H7 (cell line): ENCODE measurements around the gene TRIM71. TPM values are rescaled to one million over a fixed set of nuclear protein-coding genes. Genes with fewer than 3 reads are reported as not detected.
"Not testable (repeated sequence)": the region's sequence is repeated elsewhere in the genome, so short reads cannot be mapped to it uniquely, and the experiment has no call there.

Experiments used
- DNase-seq: peaks from one replicate; pipeline ENCODE4 v3.0.0; 2012
- H3K27me3 ChIP-seq: 2 replicates; pipeline ENCODE4 v1.6.0; 2011; ENCODE audit warnings: mild to moderate bottlenecking, low read length; ENCODE audit not compliant: control insufficient read depth, insufficient read depth
- H3K36me3 ChIP-seq: replicated peaks from 2 replicates; pipeline ENCODE4 v1.5.1; 2011; ENCODE audit warnings: low read length; ENCODE audit not compliant: control insufficient read depth, insufficient read depth
- H3K4me3 ChIP-seq: 2 replicates; pipeline ENCODE4 v1.5.1; 2011; ENCODE audit warnings: low read depth, mild to moderate bottlenecking, control low read depth, low read length, moderate library complexity; ENCODE audit not compliant: insufficient read depth
- total RNA-seq: library from RNA; depleted of rRNA; stranded (reverse); fragments of >200 nt; shearing (Covaris generic); gene quantifications from 2 replicates; pipeline ENCODE4 v1.2.3, GENCODE V29; 2014

TRIM71 gene
- total RNA-seq, 1 experiment from 2014 or later = 105 TPM

DNA sequence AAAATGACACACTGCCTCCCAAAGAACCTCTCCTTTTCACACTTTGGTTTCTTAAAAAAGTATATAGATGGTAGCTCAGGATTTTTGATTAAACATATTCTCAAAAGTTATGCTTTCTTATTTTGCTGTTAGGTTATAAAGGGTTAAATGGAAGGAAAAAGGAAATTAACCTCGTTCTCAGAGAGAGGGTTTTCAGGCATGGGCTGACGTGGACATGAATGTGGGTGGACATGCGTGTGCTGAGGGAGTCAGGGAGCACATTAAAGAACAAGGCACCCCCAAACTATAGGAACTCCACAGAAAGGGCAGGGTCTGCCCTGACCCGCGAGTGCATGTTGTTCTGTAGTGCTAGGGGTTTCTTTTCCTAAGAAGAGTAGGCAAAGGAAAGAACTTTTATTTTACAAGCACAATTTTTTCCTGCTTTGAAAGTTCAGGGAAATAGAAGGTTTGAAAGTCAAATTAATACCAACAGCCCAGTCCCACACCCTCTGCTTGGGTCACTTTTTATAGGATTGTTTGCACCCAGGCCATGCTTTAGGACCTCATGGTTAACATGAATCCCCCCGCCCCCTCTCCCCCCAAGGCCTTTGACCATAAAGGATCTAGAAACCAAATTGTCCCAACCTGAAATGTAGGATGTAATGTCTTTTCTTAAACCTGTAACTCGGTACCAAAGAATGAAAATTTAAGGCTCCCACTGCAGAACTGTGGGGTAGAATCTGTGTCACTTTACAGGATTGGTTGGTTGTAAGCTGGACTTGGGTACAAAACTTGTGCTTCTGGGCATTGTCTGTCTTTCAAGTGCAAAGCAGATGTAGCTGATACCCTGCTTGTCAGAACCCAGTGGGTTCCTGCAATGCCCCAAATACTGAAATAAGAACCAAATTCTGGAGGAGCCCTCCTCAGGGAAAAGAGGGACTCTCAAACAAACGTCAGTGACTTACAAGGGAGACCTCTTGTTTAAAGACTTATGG, 75.1 kb downstream of the TRIM71 start:
- H3K27me3 ChIP-seq = no peaks in the 10 kb centered on the region
- H3K36me3 ChIP-seq = peaks cover 47% of the 10 kb centered on the region
- DNase-seq = no peak
- H3K4me3 ChIP-seq = no peak overlapping the region

DNA sequence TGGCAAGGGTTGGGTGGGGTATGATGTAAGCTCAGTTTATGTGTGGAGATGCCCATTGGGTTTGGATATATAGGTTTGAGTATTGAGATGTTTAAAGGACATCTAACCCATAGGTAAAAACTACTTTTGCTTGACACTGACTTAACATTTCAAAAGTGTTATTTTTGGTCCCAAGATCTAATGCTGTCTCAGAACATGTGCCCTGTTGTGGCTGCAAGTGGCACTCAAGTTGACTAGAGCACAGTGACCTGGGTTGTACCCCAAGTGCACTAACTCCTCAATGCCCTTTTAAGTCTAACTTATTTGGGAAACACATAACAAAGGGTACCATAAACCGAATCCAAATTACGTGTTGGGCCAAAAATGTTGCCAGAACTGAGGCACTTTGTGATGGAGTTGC, 77.2 kb downstream of the TRIM71 start:
- no peak for DNase-seq
- Histone ChIP-seq H3K27me3 (no peaks in the 10 kb centered on the region), H3K36me3 (peaks cover 35% of the 10 kb centered on the region), H3K4me3 (no peak overlapping the region)

DNA sequence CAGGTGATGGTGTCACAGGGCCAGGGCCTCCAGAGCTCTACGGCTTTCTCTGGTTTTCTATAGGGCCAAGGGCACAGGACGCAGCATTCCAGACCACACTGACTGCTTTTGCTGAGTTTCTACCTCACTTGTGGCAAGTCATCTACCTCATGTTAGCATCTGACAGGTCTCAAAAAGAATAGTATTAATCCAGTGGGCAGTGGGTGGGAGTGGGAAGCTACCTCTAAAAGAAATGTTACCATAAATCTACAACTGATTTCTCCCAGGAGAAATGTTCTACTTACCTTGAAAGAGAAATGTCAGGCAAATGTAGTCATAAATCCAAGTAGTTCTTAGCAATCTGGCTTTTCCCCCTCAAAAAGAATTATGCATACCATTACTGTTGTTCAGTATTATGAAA, 77.9 kb downstream of the TRIM71 start:
- H3K27me3 ChIP-seq = no peaks in the 10 kb centered on the region
- no peak for DNase-seq
- no peak overlapping the region for H3K4me3 ChIP-seq
- H3K36me3 ChIP-seq = peaks cover 28% of the 10 kb centered on the region

DNA sequence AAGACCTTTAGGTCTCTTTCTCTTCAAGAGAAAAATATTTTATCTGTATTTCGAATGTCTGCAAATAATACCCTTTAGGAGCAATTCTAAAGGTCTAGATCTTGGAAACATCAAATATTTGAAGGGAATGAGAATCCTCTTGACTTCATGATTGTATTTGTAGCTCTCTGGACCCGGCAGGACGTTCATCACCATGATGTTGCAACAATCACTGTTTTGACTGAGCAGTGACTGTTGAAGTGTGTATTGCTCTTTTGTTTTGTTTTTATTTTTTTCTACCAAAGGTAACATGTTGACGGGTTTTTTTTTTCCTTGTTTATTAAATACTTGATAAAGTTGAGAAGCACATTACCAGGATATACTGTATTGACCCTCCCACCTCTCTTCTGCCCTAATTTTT, 78.3 kb downstream of the TRIM71 start:
- no peak for DNase-seq
- Histone ChIP-seq H3K36me3 (peaks cover 24% of the 10 kb centered on the region), H3K4me3 (no peak overlapping the region), H3K27me3 (no peaks in the 10 kb centered on the region)

DNA sequence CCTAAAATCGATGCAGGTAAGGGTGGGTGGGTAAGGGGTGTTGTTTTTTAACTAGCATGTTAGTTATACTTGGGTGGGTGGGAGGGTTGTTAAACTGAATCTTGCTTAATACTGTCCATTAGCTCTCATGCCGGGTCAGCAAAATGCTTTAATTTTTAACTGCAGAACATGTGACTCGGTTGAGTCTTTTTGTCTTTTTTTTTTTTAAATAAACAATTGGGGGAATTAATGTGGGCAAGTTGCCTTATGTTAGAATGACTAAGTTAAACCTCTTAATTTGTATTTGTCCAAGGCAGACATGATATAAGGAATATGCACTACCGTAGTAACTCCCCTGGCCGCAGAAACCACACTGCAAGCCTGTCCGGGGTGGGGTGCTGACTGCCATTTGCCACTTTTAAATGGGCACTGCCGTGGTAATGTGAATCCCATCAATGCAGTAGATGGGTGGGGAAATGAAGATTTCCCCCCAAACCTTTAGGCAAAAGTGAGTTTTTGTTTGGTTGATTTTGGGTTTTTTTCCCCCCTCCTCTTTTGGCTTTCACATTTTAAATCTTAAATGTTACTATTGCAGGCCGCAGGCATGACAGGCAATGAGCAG, 79.3 kb downstream of the TRIM71 start:
- H3K4me3 ChIP-seq = no peak overlapping the region
- no peaks in the 10 kb centered on the region for H3K27me3 ChIP-seq
- peaks cover 15% of the 10 kb centered on the region for H3K36me3 ChIP-seq
- no peak for DNase-seq

DNA sequence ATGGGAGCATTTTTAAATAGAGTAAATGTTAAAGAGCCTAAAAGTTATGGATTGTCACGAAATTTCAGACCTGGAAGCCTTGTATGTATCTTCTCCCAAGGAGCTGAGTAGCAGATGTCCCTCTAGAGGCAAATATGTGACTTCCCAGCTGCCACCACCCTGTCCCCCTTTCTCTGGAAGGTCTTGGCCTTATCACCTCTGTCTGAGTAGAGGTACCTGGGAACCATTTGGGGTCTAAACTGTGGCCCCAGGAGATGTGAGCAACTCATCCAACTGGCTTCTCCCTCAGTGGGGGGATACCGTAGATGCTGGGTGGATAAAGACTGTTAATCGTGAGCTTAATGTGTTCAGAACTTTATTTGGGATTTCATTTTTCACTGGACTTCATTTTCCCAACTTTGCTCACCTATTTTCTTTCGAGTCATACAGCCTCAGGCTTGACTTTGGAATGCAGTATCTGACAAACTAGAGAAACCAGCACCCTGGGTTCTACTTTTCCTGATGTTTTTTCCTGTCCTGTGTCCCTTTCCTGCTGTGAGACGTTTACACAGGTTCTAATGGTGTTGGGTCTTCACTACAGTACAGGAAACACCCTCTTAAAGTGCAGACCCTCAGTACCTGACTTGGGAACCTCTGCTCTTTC, 80.3 kb downstream of the TRIM71 start:
- no peak for DNase-seq
- Histone ChIP-seq H3K36me3 (peaks cover 11% of the 10 kb centered on the region), H3K4me3 (no peak overlapping the region), H3K27me3 (no peaks in the 10 kb centered on the region)

DNA sequence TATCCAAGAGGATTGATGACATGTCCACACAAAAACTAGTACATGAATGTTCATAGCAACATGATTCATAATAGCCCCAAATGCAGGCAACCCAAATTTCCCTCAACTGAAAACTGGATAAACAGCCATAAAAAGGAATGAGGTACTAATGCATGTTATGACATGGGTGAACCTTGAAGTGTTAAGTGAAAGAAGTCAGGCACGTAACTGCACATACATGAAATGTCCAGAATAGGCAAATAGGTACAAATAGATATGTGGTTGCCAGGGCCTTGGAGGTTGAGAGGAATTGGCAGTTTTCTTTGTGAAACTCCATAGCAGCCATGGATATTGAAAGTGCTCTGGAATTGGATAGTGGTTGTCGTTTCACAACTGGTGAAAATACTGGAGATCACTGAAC, 81.5 kb downstream of the TRIM71 start:
- no peak for DNase-seq
- Histone ChIP-seq H3K27me3 (no peaks in the 10 kb centered on the region), H3K4me3 (no peak overlapping the region), H3K36me3 (peaks cover 6% of the 10 kb centered on the region)

DNA sequence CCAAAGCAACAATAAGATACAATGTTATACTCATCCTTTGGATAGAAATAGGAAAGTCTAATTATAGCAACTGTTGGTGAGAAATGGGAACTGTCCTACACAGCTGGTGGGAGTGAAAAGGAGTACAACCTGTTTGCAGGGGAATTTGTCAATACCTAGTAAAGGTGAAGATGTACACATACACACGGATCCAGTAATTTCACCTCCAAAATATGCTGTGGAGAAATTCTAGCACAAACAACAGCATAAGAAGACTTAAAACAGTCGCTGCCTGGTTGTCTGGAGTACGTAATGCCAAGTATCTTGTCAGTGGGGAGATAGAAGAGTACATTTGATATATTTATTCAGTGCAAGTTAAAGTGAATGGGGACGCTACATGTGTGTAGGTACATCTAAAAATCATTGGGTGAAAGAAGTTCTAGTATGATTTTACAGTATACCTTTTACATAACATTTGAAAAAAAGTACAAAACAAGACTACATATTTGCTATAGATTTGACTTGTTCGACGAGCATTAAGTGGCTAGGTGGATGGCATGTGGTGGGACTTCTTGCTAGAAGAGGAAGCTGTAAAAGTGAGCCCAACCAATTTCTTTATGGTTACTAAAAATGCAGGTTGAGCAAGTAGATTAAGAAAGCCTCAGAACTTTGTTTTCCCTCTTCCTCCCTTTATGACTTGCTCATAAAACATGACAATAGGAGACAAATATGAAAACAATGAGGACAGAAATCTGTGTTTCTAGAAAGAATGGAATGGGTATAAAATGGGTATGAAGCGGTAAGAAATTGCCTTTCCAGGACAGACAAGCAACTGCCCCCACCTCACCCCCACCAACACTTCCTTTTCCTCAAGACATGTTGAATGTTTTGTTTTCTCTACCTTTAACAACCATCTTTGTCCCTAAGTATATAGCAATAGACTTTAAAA, 83.5 kb downstream of the TRIM71 start:
- no peak for DNase-seq
- no peaks in the 10 kb centered on the region for H3K36me3 ChIP-seq
- no peaks in the 10 kb centered on the region for H3K27me3 ChIP-seq
- no peak overlapping the region for H3K4me3 ChIP-seq

DNA sequence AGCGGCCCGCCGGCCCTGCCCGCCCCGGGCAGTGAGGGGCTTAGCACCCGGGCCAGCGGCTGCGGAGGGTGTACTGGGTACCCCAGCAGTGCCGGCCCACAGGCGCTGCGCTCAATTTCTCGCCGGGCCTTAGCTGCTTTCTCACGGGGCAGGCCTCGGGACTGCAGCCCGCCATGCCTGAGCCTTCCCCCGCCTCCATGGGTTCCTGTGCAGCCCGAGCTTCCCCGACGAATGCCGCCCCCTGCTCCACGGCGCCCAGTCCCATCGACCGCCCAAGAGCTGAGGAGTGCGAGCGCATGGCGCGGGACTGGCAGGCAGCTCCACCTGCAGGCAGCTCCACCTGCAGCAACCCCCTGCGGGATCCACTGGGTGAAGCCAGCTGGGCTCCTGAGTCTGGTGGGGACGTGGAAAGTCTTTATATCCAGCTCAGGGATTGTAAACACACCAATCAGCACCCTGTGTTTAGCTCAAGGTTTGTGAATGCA, 85.1 kb downstream of the TRIM71 start:
- not testable (repeated sequence) for H3K27me3 ChIP-seq, H3K36me3 ChIP-seq, DNase-seq
- peak overlapping the region; percentile 39 for H3K4me3 ChIP-seq

DNA sequence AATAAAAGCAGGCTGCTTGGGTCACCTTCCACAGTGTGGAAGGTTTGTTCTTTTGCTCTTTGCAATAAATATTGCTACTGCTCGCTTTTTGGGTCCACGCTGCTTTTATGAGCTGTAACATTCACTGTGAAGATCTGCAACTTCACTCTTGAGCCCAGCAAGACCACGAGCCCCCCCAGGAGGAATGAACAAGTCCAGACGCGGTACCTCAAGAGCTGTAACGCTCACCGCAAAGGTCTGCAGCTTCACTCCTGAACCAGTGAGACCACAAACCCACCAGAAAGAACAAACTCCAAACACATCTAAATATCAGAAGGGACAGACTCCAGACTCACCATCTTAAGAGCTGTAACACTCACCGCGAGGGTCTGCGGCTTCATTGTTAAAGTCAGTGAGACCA, 86.2 kb downstream of the TRIM71 start:
- no peaks in the 10 kb centered on the region for H3K27me3 ChIP-seq
- DNase-seq = no peak
- no peaks in the 10 kb centered on the region for H3K36me3 ChIP-seq
- H3K4me3 ChIP-seq = no peak overlapping the region

DNA sequence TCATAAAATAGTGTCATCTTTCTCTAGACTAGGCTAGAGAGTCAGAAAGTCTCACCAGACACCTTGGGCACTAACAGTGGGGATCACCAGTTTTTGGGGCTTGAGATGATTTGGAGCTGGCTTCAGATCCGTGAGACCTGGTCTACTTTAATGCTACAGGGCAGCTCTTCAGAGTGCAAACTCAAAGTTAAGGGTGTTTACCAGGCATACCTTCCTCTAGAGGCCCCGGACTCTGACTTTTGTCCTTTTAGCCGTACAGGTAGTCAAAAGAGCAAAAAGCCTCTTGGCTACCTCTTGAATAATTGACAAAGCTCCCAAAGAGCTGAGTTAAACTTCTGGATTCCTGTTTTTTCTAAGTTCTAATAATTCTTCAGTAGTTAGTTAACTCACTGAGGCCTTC, 92.2 kb downstream of the TRIM71 start:
- DNase-seq = peak; percentile 4
- H3K4me3 ChIP-seq = no peak overlapping the region
- H3K27me3 ChIP-seq = no peaks in the 10 kb centered on the region
- no peaks in the 10 kb centered on the region for H3K36me3 ChIP-seq

DNA sequence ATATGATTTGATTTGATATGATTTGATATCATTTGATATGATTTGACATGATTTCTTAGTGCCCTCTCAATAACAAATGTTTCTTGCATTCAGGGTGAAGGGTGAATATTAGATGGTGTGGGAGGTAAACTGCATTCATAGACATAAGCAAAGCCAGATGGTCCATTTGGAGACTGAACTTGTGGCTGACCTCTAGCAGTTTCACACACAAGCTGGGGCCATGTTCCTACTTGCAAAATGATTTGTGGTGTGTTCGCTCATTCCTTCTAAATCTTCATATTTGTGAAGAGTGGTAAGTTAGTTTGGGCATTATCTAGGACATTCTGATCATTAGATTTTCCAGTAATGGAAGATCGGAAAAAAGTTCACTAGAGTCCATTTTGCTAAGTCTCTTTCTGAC, 93.2 kb downstream of the TRIM71 start:
- H3K27me3 ChIP-seq = no peaks in the 10 kb centered on the region
- DNase-seq = no peak
- H3K4me3 ChIP-seq = no peak overlapping the region
- no peaks in the 10 kb centered on the region for H3K36me3 ChIP-seq

DNA sequence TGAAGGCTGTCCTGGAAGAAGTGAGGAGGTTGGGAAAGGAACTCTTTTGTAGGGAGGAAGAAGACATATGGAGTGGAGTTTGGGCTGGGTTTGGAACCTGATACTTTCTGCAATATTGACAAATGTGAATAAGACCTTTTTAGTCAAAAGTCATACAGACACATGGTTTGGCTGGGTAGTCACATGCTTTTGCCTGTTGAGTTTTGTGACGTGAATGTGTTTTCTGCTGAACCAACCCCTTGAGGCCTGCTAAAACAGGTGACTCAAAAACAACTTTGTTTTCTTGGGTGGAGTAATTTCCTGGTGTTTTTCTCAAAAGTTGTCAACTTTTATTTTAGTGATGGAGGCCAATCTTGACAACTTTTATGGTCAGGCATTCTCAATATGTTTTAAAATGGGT, 94.2 kb downstream of the TRIM71 start:
- H3K4me3 ChIP-seq = no peak overlapping the region

More for the DNA sequence above, 94.2 kb downstream of the TRIM71 start:
- Histone ChIP-seq H3K27me3 (no peaks in the 10 kb centered on the region), H3K36me3 (no peaks in the 10 kb centered on the region)
- DNase-seq = no peak
